ENCODE measurements around the gene MET. TPM values are rescaled to one million over a fixed set of nuclear protein-coding genes. Genes with fewer than 3 reads are reported as not detected.

MET gene
- total RNA-seq, 1 donor from 2014 or later, result 3.2 TPM

- H3K27me3 Mint-ChIP-seq (ENCODE audit: insufficient read depth), result peaks cover 69% of the 10 kb centered on the region
- H3K36me3 Mint-ChIP-seq (ENCODE audit: low read depth), result no peaks in the 10 kb centered on the region
- peak overlapping the region; percentile 79 for H3K4me3 Mint-ChIP-seq
These were observed 885 bp upstream of the MET start for GRCh38 chr7:116671111-116671510.

GRCh38 chr7:116672596-116673456 is 830 bp downstream of the MET start:
- Mint-ChIP-seq H3K27ac (no peak overlapping the region), H3K36me3 (ENCODE audit: low read depth) (no peaks in the 10 kb centered on the region), H3K4me1 (ENCODE audit: low read depth) (no peaks in the 10 kb centered on the region), H3K27me3 (ENCODE audit: insufficient read depth) (peaks cover 67% of the 10 kb centered on the region), H3K4me3 (peak overlapping the region; percentile 51), H3K9me3 (no peaks in the 10 kb centered on the region)
- intact Hi-C loops (cut with micrococcal nuclease), result loop anchor here (2.0 to 10.0 kb wide), 3 partner anchors 84 to 498 kb away; no protein-coding TSS in a partner anchor
- DNase-seq (ENCODE audit: low spot score), result no peak

More at GRCh38 chr7:116671111-116671510, 885 bp upstream of the MET start:
- no peak overlapping the region for H3K27ac Mint-ChIP-seq
- intact Hi-C loops (cut with micrococcal nuclease), result loop anchor here (1.0 to 10.0 kb wide), 6 partner anchors 116 to 496 kb away; partner anchors contain the start of gene CAPZA2
- no peak for DNase-seq (ENCODE audit: low spot score)
- no peaks in the 10 kb centered on the region for H3K4me1 Mint-ChIP-seq (ENCODE audit: low read depth)
- H3K9me3 Mint-ChIP-seq, result no peaks in the 10 kb centered on the region

DNA sequence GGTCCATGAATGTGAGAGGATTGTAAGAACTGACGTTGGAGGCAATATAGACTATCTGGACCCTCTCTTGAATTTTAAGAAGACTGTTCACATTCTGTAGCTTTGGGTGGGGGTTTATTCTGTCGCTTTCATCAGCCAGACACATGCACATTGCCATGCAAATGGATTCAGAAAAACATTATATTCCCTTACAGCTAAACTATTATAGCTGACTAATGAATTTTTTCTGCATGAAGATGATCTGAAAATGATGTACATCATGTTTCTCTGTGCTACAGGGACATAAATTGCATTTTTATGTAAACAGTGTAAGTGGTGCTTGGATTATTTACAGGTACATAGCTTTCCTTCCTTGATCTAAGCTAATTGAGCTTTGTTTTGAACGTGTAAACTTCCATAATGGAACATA is 1.5 kb downstream of the MET start:
- no peaks in the 10 kb centered on the region for H3K9me3 Mint-ChIP-seq
- H3K4me3 Mint-ChIP-seq, result peak overlapping the region; percentile 43
- no peak for DNase-seq (ENCODE audit: low spot score)
- intact Hi-C loops (cut with micrococcal nuclease), result loop anchor here (2.0 to 10.0 kb wide), 3 partner anchors 85 to 499 kb away; no protein-coding TSS in a partner anchor
- H3K36me3 Mint-ChIP-seq (ENCODE audit: low read depth), result no peaks in the 10 kb centered on the region
- peaks cover 64% of the 10 kb centered on the region for H3K27me3 Mint-ChIP-seq (ENCODE audit: insufficient read depth)
- H3K4me1 Mint-ChIP-seq (ENCODE audit: low read depth), result no peaks in the 10 kb centered on the region
- H3K27ac Mint-ChIP-seq, result no peak overlapping the region

DNA sequence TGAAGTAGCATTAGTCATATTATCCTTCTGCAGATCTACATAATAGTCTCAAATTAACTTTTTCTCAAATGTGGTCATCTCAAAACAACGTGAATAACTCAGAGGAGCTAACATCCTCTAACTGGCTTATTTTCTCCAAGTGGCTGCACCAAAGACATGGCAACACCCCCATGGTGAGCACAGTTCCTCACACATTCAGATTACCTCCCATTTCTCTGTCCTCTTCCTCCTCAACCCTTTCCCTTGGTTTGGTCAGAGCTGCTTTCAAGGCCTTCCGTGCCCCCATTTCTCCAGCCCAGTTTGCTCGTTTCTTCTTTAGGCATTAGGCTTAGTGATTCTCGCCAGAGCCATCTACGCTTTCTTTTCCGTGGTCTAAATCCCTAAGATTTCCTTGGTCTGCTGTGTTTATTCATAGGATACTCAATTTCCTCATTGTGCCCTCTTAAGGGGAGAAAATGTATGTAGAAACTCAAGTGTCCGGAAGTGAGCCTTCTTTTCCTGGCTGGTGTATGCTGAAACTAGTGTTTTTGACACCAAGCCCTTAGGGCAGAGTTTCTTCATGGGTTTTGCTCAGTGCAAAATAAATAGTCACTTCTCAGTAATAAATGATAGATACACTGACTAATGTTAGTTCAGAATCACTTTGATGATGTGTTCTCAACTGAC is 2.6 kb downstream of the MET start:
- Mint-ChIP-seq H3K27ac (no peak overlapping the region), H3K4me3 (no peak overlapping the region), H3K4me1 (ENCODE audit: low read depth) (peaks cover 8% of the 10 kb centered on the region), H3K9me3 (no peaks in the 10 kb centered on the region), H3K36me3 (ENCODE audit: low read depth) (no peaks in the 10 kb centered on the region), H3K27me3 (ENCODE audit: insufficient read depth) (peaks cover 52% of the 10 kb centered on the region)
- intact Hi-C loops (cut with micrococcal nuclease), result loop anchor here (5.0 to 10.0 kb wide), 3 partner anchors 113 to 500 kb away; no protein-coding TSS in a partner anchor
- DNase-seq (ENCODE audit: low spot score), result no peak

DNA sequence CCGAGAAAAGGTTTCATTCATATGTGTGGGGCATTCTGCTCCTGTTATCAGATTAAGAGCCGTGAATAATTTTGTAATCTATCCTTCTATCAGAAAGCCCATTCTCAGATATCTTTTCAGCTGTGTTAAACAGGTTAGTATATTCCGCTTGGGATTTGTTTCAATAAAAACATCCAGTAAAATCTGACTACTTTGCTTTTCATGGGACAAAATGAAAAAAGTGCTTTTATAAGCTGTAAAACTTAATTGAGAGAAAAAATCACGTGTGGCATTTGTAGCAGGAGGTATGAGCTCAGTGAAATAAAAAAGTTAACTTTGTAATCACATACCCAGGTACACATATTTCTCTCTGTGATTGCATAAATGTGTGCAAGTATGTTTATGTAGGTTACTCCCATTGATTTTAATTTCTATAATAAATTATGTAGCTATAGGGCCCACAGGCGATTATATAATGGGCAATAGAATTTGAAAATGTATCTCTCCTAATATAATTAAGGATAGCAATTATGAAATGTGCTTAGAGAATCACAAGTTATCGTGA is 3.9 kb downstream of the MET start:
- peaks cover 41% of the 10 kb centered on the region for H3K27me3 Mint-ChIP-seq (ENCODE audit: insufficient read depth)
- H3K4me3 Mint-ChIP-seq, result no peak overlapping the region
- intact Hi-C loops (cut with micrococcal nuclease), result loop anchor here (5.0 to 10.0 kb wide), 2 partner anchors 419 to 501 kb away; no protein-coding TSS in a partner anchor
- no peak for DNase-seq (ENCODE audit: low spot score)
- H3K4me1 Mint-ChIP-seq (ENCODE audit: low read depth), result peaks cover 15% of the 10 kb centered on the region
- no peaks in the 10 kb centered on the region for H3K36me3 Mint-ChIP-seq (ENCODE audit: low read depth)
- no peaks in the 10 kb centered on the region for H3K9me3 Mint-ChIP-seq
- no peak overlapping the region for H3K27ac Mint-ChIP-seq

DNA sequence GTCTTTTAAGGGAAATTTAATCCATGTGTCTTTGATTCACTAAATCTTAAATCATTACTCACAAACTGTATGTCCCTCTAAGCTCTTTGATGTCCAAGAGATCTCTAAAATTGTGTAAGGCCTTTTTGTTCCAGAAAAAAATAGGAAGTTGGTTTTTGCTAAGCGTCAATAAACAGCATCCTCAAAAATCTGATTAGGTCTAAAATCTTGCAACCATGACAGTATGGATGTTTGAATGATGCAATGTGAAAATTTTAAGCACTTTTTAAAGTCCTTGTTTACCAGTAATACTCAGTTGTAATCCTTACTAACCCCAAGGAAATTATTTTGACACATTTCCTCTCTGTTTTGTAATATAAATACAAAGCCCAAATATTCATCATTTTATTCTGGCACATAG is 6.8 kb downstream of the MET start:
- H3K27me3 Mint-ChIP-seq (ENCODE audit: insufficient read depth), result peaks cover 26% of the 10 kb centered on the region
- DNase-seq (ENCODE audit: low spot score), result no peak
- H3K36me3 Mint-ChIP-seq (ENCODE audit: low read depth), result no peaks in the 10 kb centered on the region
- no peak overlapping the region for H3K27ac Mint-ChIP-seq
- peaks cover 15% of the 10 kb centered on the region for H3K4me1 Mint-ChIP-seq (ENCODE audit: low read depth)
- H3K9me3 Mint-ChIP-seq, result no peaks in the 10 kb centered on the region
- intact Hi-C loops (cut with micrococcal nuclease), result loop anchor here (1.0 to 10.0 kb wide), 3 partner anchors 124 to 504 kb away; no protein-coding TSS in a partner anchor
- no peak overlapping the region for H3K4me3 Mint-ChIP-seq

- DNase-seq (ENCODE audit: low spot score), result no peak
- peak overlapping the region; percentile 12 for H3K4me3 Mint-ChIP-seq
- no peaks in the 10 kb centered on the region for H3K36me3 Mint-ChIP-seq (ENCODE audit: low read depth)
- peaks cover 15% of the 10 kb centered on the region for H3K4me1 Mint-ChIP-seq (ENCODE audit: low read depth)
- H3K27ac Mint-ChIP-seq, result no peak overlapping the region
- intact Hi-C loops (cut with micrococcal nuclease), result loop anchor here (1.0 to 10.0 kb wide), 3 partner anchors 123 to 505 kb away; no protein-coding TSS in a partner anchor
- H3K9me3 Mint-ChIP-seq, result no peaks in the 10 kb centered on the region
- H3K27me3 Mint-ChIP-seq (ENCODE audit: insufficient read depth), result peaks cover 22% of the 10 kb centered on the region
These were observed 7.5 kb downstream of the MET start for GRCh38 chr7:116679500-116679899.

DNA sequence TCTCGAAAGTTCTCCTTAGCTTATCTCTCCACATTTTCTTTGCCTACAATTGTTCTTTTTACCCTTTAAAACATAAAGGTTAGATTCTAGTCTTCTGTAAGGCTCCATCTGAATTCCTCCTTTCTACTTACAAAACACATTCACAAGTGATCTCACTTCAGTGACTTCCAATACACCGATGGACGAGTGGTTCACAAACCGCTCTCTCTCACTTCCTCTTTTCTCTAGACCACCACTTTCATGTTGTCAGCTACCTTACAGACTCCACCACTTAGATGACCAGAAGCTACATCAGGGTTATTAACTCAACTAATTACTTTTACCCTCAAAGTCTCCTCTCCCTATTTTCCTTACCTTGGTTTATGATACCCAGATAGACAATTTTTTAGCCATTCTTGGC is 11.8 kb downstream of the MET start:
- no peak for DNase-seq (ENCODE audit: low spot score)
- Mint-ChIP-seq H3K27me3 (ENCODE audit: insufficient read depth) (peaks cover 21% of the 10 kb centered on the region), H3K4me1 (ENCODE audit: low read depth) (peaks cover 15% of the 10 kb centered on the region), H3K27ac (no peak overlapping the region), H3K9me3 (no peaks in the 10 kb centered on the region), H3K36me3 (ENCODE audit: low read depth) (no peaks in the 10 kb centered on the region), H3K4me3 (no peak overlapping the region)
- intact Hi-C loops (cut with micrococcal nuclease), result no loop called here

DNA sequence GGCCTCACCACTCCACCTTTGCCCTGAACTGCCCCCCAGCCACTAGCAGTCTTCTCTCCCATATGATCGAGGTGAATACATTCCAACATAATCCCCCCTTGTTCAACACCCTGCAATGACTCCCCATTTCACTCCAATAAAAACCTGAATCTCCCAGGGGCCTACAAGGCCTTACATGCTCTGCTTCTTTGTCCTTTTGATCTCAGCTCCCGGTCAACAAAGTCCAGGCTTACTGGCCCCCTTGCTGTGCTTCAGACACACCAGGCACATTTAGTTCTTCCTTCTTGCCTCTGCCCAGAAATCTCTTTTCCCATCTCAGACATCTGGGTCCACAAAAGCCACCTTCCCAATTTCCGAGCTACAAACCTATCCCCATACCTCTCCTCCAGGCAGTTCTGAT is 14.0 kb downstream of the MET start:
- intact Hi-C loops (cut with micrococcal nuclease), result no loop called here
- H3K27ac Mint-ChIP-seq, result no peak overlapping the region

GRCh38 chr7:116686812-116687419 is 14.9 kb downstream of the MET start:
- Mint-ChIP-seq H3K9me3 (no peaks in the 10 kb centered on the region), H3K4me3 (no peak overlapping the region), H3K27ac (no peak overlapping the region), H3K27me3 (ENCODE audit: insufficient read depth) (peaks cover 24% of the 10 kb centered on the region), H3K4me1 (ENCODE audit: low read depth) (no peaks in the 10 kb centered on the region), H3K36me3 (ENCODE audit: low read depth) (no peaks in the 10 kb centered on the region)
- no peak for DNase-seq (ENCODE audit: low spot score)
- intact Hi-C loops (cut with micrococcal nuclease), result no loop called here

More for the DNA sequence above, 14.0 kb downstream of the MET start:
- H3K4me1 Mint-ChIP-seq (ENCODE audit: low read depth), result no peaks in the 10 kb centered on the region
- no peaks in the 10 kb centered on the region for H3K36me3 Mint-ChIP-seq (ENCODE audit: low read depth)
- no peak for DNase-seq (ENCODE audit: low spot score)
- no peaks in the 10 kb centered on the region for H3K9me3 Mint-ChIP-seq
- peaks cover 24% of the 10 kb centered on the region for H3K27me3 Mint-ChIP-seq (ENCODE audit: insufficient read depth)
- H3K4me3 Mint-ChIP-seq, result no peak overlapping the region

DNA sequence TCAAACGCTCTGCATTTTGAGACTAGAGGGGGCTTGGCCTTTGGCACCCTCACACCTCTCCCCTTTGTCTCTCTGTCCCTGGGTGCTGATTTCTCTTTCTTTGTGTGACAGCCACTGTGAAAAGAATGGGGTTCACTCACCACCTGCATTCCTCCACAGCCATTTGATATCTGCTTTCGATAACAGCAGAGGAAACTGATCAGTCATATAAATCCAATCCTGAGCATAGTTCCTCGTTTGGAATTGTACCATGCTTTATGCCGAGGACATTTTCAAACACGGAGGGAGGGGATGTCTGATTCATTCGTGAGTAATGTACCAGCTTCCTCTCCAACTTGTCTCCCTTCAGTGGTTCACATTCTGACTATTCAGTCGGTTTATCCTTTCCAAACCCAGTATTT is 15.8 kb downstream of the MET start:
- Mint-ChIP-seq H3K4me3 (no peak overlapping the region), H3K36me3 (ENCODE audit: low read depth) (no peaks in the 10 kb centered on the region), H3K4me1 (ENCODE audit: low read depth) (no peaks in the 10 kb centered on the region), H3K9me3 (no peaks in the 10 kb centered on the region), H3K27me3 (ENCODE audit: insufficient read depth) (peaks cover 25% of the 10 kb centered on the region), H3K27ac (no peak overlapping the region)
- no peak for DNase-seq (ENCODE audit: low spot score)
- intact Hi-C loops (cut with micrococcal nuclease), result no loop called here

- Mint-ChIP-seq H3K27ac (no peak overlapping the region), H3K4me1 (ENCODE audit: low read depth) (no peaks in the 10 kb centered on the region), H3K9me3 (no peaks in the 10 kb centered on the region), H3K4me3 (no peak overlapping the region), H3K36me3 (ENCODE audit: low read depth) (no peaks in the 10 kb centered on the region), H3K27me3 (ENCODE audit: insufficient read depth) (peaks cover 16% of the 10 kb centered on the region)
- intact Hi-C loops (cut with micrococcal nuclease), result no loop called here
- DNase-seq (ENCODE audit: low spot score), result no peak
These were observed 17.8 kb downstream of the MET start for GRCh38 chr7:116689790-116690259.

Data from activated T-helper 1 cell treated with anti-CD3 and anti-CD28 coated beads, Interleukin-12 subunit alpha, Interleukin-12 subunit beta, Interleukin-2, Interleukin-4 antibody, amounts not matched to agents 30 ng/mL and 10 ng/mL and 1 ng/mL, durations not matched to agents 14 hours and 24 hours and 36 hours (primary cell).